ENCODE measurements around the gene TSPAN17.

GRCh38 chr5:176639208-176639607 is 8.1 kb upstream of the TSPAN17 start:
- no peak for TF ChIP-seq POLR2A (IDR thresholded peaks at IDR 0.05)
- TF ChIP-seq CTCF (IDR thresholded peaks at IDR 0.05): no peak
